Measurements from ENCODE around the gene KANK3. TPM values are rescaled to one million over a fixed set of nuclear protein-coding genes. Genes with fewer than 3 reads are reported as not detected.
"Not testable (repeated sequence)": the region's sequence is repeated elsewhere in the genome, so short reads cannot be mapped to it uniquely, and the experiment has no call there.

The KANK3 gene
- total RNA-seq, 1 experiment from 2014 or later: 0.81 TPM

DNA sequence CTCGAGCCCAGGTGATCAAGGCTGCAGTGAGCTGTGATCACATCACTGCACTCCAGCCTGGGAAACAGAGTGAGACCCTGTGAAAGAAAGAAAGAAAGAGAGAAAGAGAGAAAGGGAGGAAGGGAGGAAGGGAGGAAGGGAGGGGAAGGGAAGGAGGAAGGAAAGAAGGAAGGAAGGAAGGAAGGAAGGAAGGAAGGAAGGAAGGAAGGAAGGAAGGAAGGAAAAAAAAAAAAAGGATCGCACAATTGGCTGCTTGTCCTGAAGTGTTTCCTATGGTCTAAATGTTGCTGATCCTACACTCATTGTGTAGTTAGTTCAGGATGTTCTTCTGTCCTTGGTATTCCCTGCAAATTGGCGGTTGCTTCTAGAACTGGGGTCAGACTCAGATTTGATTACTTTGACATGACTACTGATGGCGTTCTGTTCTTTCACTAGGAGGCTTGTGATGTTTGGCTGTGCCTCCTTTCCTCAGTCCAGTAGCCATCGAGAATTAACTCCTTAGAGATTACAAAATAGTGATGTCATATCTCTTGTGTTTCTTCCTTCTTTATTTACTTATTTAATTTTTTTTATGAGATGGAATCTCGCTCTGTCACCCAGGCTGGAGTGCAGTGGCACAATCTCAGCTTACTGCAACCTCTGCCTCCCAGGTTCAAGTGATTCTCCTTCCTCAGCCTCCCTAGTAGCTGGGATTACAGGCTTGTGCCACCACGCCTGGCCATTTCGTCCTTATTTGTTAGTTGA is 6.7 kb upstream of the KANK3 start:
- in situ Hi-C loops (cut with HindIII; ENCODE audit: low sequenced_read_pairs); DNase-seq (ENCODE audit: low spot score): not testable (repeated sequence)

DNA sequence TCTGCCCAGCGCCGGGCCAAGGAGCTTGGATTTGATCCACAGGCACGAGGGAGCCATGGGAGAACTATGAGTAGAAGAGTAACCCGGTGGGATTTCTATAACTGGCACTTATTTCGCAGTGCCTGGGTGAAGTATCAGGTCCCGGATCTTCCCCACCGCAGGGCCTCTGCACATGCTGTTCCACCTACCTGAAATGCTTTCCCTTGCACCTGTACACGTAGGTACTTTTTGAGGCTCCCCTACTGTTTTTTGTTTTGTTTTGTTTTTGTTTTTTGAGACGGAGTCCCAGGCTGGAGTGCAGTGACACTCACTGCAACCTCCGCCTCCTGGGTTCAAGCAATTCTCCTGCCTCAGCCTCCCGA is 402 bp upstream of the KANK3 start:
- in situ Hi-C loops (cut with HindIII; ENCODE audit: low sequenced_read_pairs): no loop called here
- DNase-seq (ENCODE audit: low spot score): no peak

DNA sequence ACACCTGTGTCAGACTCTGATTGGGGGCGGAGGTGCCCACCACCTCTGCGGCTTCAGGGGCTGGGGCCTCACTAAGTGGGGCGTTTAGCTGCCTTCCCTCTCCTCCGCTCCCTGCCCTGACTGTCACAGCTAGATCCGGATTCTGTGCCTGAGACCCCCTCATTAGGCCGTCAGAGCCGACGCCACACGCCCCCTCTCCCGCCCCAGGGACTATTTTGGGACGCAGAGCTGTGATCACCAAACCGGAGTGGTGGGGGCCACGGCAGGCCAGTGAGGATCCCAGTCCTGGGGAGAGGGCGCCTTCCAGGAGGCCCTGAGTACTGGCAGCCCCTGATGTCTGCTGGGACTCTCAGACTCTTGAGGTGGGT is 762 bp downstream of the KANK3 start:
- in situ Hi-C loops (cut with HindIII; ENCODE audit: low sequenced_read_pairs): no loop called here

DNA sequence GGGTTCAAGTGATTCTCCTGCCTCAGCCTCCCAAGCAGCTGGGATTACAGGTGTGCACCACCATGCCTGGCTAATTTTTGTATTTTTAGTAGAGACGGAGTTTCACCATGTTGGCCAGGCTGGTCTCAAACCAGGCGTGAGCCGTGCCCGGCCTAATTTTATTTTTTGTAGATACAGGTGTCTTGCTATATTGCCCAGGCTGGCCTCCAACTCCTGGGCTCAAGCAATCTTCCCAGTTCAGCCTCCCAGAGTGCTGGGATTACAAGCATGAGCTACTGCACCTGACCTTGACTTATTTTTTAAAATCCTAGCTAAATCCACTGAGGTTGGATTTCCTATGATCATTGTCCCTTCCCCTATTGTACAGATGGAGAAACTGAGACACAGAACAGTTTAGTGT is 1.6 kb downstream of the KANK3 start:
- DNase-seq (ENCODE audit: low spot score); in situ Hi-C loops (cut with HindIII; ENCODE audit: low sequenced_read_pairs): not testable (repeated sequence)

More for the DNA sequence above, 762 bp downstream of the KANK3 start:
- no peak for DNase-seq (ENCODE audit: low spot score)

DNA sequence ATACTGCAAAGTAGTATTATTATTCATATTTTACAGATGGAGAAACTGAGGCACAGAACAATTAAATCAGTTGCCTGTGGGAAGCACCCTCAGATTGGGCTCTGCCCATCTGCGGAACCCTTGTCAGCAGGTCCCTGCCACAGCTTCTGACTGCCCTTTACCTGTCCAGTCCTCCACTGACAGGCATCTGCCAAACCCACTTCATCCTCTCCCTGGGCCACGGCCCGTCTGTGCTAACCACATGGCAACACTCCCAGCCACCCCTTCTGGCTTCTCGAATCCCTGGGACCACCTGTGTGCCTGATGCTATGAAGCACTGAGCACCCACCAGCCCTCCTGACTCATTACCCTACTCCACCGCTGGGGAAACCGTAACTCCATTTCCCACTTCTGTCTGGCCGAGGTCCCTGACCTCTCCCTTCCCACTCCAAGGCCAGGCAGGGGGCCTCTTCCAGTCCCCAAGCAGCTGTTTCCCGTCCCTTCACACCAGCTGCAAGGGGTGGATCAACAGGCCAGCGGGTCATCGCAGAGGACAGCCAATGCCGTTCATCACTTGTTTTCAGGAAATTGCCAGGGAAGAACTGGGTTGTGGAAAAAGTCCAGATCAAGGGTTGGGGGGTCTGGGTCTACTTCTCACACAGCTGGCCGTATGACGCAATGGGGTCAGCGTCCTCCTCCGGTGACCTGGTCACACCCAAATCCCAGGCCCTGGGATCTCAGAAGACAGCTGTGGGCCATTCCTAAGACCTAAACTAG is 2.5 kb downstream of the KANK3 start:
- DNase-seq (ENCODE audit: low spot score): no peak
- in situ Hi-C loops (cut with HindIII; ENCODE audit: low sequenced_read_pairs): no loop called here

DNA sequence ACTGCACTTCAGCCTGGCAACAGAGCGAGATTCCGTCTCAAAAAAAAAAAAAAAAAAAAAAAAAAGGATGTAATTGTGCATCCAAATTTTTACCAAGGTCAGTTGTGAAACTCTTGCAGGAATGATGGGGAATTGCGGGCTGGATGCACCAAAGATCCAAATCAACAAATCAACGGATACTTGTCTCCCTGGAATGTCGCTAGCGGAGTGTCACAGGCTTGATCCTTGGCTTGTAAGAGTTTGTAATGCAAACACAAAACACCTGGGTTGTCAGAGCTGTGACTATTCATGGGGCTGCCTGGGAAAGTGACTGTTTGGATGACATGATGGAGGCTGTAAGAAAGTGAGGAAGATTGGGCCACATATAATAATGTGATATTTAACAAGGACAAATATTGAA is 4.2 kb downstream of the KANK3 start:
- in situ Hi-C loops (cut with HindIII; ENCODE audit: low sequenced_read_pairs): no loop called here
- no peak for DNase-seq (ENCODE audit: low spot score)

DNA sequence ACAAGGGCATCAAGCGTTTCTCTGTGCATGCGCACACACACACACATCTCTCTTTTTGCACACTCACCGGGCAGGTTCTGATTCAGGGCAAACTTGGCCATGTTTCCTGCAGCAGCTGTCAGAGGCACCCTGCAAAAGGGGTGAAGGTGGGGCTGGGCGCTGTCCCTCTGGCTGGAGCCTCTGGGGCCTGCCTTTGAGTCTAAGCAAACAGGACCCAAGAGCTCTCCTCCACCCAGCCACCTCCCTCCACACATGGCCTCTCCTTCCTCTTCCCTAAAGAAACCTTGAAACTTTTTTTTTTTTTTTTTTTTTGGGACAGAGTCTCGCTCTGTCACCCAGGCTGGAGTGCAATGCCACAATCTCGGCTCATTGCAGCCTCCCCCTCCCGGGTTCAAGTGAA is 5.3 kb downstream of the KANK3 start:
- in situ Hi-C loops (cut with HindIII; ENCODE audit: low sequenced_read_pairs): no loop called here
- no peak for DNase-seq (ENCODE audit: low spot score)

DNA sequence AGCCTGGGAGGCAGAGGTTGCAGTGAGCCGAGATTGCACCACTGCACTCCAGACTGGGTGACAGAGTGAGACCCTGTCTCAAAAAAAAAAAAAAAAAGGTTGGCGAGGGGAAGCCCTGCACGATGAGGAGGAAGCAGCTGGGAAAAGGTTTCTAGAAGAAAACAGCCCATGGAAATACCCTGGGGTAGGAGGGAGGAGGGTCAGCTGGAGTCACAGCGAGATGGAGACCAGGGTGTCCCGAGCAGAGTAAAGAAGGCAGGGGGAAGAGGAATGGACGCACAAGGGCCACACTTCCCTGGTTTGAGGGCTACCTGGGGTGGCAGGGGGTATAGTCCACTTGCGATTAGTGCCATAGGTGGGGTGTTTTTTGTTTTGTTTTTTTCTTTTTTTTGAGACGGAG is 6.4 kb downstream of the KANK3 start:
- DNase-seq (ENCODE audit: low spot score): no peak
- in situ Hi-C loops (cut with HindIII; ENCODE audit: low sequenced_read_pairs): no loop called here

DNA sequence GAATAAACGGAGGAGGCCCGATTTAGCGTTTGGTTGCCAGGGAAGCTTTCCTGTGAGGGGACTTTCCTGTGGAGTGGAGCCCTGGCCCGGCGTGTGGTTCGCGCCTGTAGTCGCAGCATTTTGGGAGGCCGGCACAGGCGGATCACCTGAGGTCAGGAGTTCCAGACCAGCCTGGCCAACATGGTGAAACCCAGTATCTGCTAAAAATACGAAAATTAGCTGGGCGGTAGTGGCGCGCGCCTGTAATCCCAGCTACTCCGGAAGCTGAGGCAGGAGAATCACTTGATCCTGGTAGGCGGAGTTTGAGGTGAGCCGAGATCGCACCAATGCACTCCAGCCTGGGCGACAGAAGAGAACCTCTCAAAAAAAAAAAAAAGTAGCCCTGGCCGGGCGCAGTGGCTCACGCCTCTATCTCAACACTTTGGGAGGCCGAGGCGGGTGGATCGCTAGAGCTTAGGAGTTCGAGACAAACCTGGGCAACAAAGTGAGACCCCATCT is 6.9 kb downstream of the KANK3 start:
- DNase-seq (ENCODE audit: low spot score): no peak
- in situ Hi-C loops (cut with HindIII; ENCODE audit: low sequenced_read_pairs): no loop called here

DNA sequence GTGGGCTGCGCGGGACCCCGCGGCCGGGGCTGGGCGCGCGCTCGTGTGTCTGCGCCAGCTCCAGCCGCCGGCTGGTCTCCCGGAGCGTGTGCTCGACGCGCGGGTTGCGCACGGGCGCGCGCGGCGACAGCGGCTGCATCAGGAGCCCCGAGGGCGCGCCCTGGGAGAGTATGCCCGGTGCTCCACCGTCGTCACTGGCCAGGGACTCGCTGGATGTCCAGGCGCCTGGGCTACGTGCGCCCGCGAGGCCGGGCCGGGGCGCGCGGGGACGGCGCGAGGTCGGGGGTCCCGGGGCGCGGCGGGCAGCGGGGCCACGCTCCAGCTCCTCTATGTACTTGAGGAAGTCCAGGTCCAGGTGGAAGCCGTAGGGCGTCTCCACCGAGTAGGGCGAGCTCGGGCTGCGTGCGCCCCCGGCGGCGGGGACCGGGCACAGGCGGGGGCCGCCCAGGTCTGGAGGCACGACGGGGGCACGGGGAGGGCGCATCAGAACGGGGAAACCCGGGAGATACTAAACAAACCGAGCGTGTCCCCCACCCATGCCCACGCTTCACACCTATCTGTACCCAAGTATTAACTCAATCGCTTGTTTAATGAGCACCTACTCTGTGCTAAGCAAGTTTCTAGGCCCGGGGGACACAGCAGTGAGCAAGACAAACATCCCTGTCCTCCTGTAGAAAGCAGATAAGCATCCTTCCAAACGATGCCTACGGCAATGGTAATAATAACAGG is 7.6 kb downstream of the KANK3 start:
- DNase-seq (ENCODE audit: low spot score): no peak
- in situ Hi-C loops (cut with HindIII; ENCODE audit: low sequenced_read_pairs): no loop called here

DNA sequence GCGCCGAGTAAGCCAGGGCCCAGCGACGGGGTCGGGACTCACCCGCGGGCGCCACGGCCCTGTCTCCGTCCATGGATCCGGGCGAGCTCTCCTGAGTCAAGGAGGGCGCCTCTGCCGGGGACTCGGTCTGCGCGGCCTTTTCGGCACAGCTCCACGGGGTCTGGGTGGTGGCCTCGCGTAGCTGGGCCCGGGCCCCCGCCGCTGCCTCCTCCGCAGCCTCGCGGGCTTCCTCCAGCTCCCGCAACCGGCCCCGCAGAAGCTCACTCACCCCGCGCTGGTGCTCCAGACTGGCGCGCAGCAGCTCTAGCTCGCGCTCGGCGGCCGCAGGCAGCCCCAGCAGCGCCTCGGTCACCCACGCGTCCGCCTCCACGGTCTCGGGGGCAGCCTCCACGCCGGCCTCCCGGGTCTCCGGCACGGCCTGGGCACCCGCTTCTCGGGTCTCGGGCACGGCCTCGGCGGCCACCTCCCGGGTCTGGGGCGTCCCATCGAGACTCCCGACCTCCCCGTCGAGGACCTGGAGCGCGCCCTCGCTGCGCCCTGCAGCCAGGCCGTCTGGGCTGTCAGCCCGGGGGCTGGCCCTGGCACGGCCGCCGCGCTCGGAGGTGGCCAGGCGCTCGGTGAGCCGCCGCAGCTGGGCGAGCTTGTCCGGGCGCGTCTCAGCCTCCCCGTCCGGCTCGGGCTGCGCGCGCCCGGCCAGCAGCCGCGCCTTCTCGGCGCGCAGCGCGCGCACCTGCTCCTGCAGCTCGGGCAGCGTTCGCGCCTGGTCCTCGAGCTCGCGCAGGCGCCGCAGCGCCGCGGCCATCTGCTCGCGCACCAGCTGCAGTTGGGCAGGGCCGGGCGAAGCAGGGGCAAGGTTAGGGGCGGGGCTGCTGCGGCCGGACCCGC is 8.4 kb downstream of the KANK3 start:
- no peak for DNase-seq (ENCODE audit: low spot score)
- in situ Hi-C loops (cut with HindIII; ENCODE audit: low sequenced_read_pairs): no loop called here

DNA sequence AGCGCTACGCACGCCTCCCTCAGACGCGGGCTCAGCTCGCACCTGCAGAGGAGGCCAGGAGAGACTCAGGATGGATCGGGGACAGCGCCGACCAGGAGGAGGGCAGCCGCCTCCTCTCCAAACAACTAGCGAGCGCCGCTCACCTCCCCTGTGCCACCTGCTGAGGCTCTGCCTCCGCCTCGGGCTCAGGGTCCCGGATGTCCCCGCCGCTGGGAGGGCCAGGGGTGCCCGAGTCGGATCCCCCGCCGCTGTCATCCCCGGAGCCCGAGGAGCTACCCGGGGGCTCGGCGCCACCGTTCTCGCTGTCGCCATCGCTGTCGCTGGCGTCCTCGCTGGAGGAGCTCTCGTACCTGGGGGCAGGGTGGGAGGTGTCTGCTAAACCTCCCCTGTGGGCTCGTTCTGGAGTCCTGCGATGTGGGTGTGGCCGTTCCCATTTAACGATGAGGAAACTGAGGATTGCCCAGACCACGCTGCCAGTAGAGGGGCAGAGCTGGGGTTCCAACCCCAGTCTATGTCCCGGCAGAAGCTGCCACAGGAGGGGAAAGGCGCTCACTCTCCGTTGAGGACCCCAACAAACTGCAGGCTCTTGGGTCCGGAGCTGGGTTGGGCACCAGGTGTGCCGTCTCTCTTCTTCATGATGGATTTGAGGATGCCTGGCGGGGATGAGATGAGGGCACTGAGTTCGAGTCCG is 9.2 kb downstream of the KANK3 start:
- DNase-seq (ENCODE audit: low spot score): no peak
- in situ Hi-C loops (cut with HindIII; ENCODE audit: low sequenced_read_pairs): no loop called here

DNA sequence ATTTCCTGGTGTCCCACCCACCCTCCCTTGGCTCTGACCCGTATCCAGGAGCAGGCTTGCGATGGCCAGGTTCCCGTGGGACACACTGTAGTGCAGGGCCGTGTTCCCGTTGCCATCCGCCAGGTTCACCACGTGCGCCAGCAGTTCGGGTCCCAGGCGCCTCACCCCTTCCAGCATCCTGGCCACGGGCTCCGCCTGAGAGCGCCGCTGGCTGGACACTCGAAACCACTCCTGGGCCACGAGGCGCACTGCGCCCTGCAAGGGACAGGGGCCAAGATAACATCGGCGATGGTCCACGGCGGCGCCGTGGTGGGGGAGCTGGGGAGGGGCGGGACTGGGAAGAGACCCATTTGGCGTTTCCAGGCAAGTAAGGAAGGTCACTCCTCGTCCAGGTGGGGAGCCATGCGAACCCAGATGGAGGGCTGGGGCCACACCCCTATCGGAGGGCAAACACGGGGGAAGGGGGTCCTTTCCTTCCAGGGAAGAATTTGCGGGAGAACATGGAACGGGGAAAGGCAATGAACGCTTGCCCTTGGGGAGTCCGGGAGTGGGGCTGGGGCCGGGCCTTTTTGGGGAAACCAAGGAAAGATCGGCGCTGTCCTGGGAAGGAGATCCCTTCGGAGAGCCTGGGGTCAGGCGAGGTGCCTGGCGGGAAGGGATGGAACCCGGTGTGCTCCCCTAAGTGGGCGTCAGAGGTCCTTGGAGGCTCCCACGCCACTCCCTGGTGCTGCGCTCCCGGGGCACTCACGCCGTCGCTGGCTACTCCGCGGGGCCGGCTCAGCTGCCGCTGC is 9.9 kb downstream of the KANK3 start:
- DNase-seq (ENCODE audit: low spot score): no peak
- in situ Hi-C loops (cut with HindIII; ENCODE audit: low sequenced_read_pairs): no loop called here

DNA sequence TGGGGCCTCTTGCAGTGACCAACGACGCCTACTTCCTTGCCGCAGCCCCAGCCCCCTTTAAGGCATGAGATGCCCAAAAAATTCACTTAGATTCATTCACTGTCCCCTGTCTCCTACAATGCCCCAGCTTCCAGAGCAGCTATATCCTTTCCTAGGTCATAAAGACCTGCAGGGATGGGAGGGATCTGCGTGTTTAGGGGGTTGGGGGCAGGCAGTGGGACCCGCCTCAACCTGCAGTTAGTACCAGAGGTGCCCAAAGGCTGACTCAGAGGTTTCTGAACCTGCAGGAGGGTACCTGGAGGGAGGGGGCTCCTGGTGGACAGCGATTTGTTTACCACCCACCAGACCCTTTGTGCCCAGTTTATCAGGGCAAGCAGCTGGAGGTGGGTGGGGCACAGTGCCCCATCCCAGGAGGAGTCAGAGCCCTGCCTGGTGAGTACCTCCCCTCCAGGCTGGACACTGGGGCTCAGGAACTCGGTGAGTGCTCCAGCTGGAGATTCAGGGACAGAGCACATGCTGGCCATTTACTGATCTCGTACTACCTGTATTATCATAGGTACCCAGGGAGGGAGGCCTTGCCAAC is 11.7 kb downstream of the KANK3 start:
- no peak for DNase-seq (ENCODE audit: low spot score)
- in situ Hi-C loops (cut with HindIII; ENCODE audit: low sequenced_read_pairs): no loop called here

DNA sequence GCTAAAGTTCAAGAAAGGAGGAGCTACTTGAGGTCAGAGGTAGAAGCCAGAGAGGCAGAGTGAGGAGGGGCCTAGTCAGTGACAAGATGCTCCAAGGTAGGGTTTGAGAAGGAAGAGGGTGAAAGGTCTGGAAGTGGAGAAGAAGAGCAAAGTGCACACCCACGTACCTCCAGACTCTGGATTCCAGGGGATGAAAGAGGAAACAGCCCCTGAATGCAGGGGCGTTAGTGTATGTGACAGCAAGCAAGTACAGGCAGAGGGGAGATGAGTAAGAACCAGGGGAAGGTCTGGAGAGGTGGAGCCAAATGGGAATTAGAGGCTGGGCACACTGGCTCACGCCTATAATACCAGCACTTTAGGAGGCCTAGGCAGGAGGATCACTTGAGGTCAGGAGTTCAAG is 13.1 kb downstream of the KANK3 start:
- in situ Hi-C loops (cut with HindIII; ENCODE audit: low sequenced_read_pairs): no loop called here
- DNase-seq (ENCODE audit: low spot score): no peak

DNA sequence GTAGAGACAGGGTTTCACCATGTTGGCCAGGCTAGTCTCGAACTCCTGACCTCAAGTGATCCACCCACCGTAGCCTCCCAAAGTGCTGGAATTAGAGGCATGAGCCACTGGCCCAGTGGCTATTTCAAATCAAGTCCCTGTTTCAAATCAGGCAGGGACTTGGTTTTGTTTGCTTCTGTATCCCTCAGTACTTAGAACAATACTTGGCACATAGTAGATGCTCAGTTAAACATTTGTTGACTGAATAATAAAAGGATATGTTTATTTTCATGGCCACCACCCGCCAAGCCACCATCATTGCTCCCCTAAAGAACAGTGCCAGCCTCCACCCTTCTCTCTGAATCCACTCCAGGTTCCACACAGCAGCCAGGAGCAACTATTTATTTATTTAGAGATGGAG is 17.6 kb downstream of the KANK3 start:
- DNase-seq (ENCODE audit: low spot score): no peak
- in situ Hi-C loops (cut with HindIII; ENCODE audit: low sequenced_read_pairs): no loop called here

DNA sequence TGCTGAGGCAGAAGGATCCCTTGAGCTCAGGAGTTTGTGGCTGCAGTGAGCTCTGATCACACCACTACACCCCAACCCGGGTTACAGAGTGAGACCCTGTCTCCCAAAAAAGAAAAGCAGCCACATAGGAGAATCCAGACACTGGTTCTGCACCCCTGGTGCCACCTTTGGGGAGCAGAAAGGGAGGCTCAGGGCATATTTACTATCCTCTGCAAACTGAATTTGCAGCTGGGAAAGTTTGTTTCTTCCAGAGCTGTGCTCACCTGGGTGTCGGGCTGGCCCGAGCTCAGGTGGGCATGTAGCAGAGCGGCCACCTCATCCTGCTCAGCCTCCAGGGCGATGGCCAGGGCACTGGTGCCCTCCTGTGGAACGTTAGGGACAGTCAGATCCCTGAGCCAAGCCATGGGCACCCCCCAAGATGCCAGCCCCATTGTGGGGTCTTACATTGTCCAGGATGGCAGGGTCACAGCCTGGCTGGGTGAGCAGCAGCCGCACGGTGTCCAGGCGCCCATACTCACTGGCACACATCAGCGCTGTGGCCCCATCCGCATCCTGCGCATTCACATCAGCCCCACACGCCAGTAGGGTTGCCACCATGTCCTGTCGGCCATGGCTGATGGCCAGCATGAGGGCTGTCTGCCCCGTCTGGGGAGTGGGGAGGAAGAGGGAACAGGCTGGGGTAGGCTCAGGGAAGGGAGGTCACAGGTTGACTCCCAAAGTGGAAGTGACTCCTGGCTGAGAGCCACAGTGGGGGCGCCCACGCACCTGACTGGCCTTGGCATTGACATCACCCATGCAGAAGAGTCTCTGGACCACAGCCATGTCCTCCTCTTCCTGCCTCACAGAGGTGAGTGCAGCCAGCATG is 18.6 kb downstream of the KANK3 start:
- no peak for DNase-seq (ENCODE audit: low spot score)
- in situ Hi-C loops (cut with HindIII; ENCODE audit: low sequenced_read_pairs): no loop called here

Data from G401 (cell line).